ENCODE results near the gene PRTN3. TPM values are rescaled to one million over a fixed set of nuclear protein-coding genes. Genes with fewer than 3 reads are reported as not detected.
"Not testable (repeated sequence)": the region's sequence is repeated elsewhere in the genome, so short reads cannot be mapped to it uniquely, and the experiment has no call there.

Gene PRTN3
- total RNA-seq, 6 experiments from 2014 or later = 2.3 to 2.9 TPM; not detected in 4

GRCh38 chr19:850979-851335, 10.2 kb downstream of the PRTN3 start:
- H3K9me3 ChIP-seq = no peaks in the 10 kb centered on the region
- no peak overlapping the region for H3K27ac ChIP-seq
- H3K4me1 ChIP-seq = peaks cover 0 to 8% (median 3%) of the 10 kb centered on the region in 4 donors
- intact Hi-C loops (cut with DNase I) = loop anchor here (10.0 kb wide), 2 partner anchors 124 to 144 kb away; no protein-coding TSS in a partner anchor
- DNase-seq (no peak), ATAC-seq (no peak)
- no peak for TF ChIP-seq POLR2A (IDR thresholded peaks at IDR 0.05)
- TF ChIP-seq, protein P1, sequence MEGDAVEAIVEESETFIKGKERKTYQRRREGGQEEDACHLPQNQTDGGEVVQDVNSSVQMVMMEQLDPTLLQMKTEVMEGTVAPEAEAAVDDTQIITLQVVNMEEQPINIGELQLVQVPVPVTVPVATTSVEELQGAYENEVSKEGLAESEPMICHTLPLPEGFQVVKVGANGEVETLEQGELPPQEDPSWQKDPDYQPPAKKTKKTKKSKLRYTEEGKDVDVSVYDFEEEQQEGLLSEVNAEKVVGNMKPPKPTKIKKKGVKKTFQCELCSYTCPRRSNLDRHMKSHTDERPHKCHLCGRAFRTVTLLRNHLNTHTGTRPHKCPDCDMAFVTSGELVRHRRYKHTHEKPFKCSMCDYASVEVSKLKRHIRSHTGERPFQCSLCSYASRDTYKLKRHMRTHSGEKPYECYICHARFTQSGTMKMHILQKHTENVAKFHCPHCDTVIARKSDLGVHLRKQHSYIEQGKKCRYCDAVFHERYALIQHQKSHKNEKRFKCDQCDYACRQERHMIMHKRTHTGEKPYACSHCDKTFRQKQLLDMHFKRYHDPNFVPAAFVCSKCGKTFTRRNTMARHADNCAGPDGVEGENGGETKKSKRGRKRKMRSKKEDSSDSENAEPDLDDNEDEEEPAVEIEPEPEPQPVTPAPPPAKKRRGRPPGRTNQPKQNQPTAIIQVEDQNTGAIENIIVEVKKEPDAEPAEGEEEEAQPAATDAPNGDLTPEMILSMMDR (IDR thresholded peaks at IDR 0.05) = no peak
- no peak overlapping the region for H3K4me3 ChIP-seq
- H3K27me3 ChIP-seq = no peaks in the 10 kb centered on the region
- no peaks in the 10 kb centered on the region for H3K36me3 ChIP-seq
- 0% methylated on average over 2 of the region's 13 CpGs for WGBS (ENCODE audit: insufficient coverage, low coverage, low lambda C conversion rate, missing lambda C conversion rate)

DNA sequence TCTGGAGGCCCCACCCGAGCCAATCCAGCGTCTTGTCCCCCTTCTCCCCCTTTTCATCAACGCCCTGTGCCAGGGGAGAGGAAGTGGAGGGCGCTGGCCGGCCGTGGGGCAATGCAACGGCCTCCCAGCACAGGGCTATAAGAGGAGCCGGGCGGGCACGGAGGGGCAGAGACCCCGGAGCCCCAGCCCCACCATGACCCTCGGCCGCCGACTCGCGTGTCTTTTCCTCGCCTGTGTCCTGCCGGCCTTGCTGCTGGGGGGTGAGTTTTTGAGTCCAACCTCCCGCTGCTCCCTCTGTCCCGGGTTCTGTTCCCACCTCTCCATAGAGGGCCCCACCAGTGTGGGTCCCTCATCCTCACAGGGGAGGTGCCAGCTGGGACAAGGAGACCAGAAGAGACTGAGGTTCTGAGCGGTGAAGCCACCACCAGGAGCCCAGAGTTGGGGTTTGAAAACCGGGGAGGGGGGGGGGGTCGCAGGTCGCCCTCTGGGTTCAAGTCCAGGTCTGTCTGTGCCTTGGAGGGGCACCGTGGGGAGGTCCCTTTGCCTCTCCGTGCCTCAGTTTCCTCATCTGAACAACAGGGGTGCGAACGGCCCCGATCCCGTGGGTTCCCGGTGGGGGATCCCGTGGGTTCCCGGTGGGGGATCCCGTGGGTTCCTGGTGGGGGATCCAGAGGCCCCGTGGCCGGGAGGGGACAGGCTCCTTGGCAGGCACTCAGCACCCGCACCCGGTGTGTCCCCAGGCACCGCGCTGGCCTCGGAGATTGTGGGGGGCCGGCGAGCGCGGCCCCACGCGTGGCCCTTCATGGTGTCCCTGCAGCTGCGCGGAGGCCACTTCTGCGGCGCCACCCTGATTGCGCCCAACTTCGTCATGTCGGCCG, 11.6 kb downstream of the PRTN3 start, which contains the start of gene ELANE:
Gene ELANE (plus strand): TSS at position 168 of the 878 bp plus-strand sequence. CDS start 26 bp downstream, at position 194.
- no peak for TF ChIP-seq POLR2A (IDR thresholded peaks at IDR 0.05)
- TF ChIP-seq, protein P1 (IDR thresholded peaks at IDR 0.05) = no peak
- no peaks in the 10 kb centered on the region for H3K36me3 ChIP-seq
- H3K4me3 ChIP-seq = no peak within 1 kb of the TSS
- WGBS (ENCODE audit: insufficient coverage, low coverage, low lambda C conversion rate, missing lambda C conversion rate) = 38% methylated on average over 2 of the region's 55 CpGs
- no peaks in the 10 kb centered on the region for H3K9me3 ChIP-seq
- ATAC-seq (no peak), DNase-seq (no peak)
- H3K27ac ChIP-seq = no peak within 1 kb of the TSS
- no peaks in the 10 kb centered on the region for H3K27me3 ChIP-seq
- intact Hi-C loops (cut with DNase I) = loop anchor here (10.0 kb wide), 2 partner anchors 122 to 142 kb away; no protein-coding TSS in a partner anchor
- peaks cover 0 to 8% (median 3%) of the 10 kb centered on the region in 4 donors for H3K4me1 ChIP-seq

- 50% methylated on average over 2 of the region's 67 CpGs for WGBS (ENCODE audit: insufficient coverage, low coverage, low lambda C conversion rate, missing lambda C conversion rate)
- Histone ChIP-seq H3K9me3 (no peaks in the 10 kb centered on the region), H3K27me3 (no peaks in the 10 kb centered on the region), H3K4me3 (no peak overlapping the region), H3K27ac (no peak overlapping the region), H3K36me3 (no peaks in the 10 kb centered on the region), H3K4me1 (peaks cover 0 to 8% (median 3%) of the 10 kb centered on the region in 4 donors)
- intact Hi-C loops (cut with DNase I) = loop anchor here (10.0 kb wide), 2 partner anchors 122 to 142 kb away; no protein-coding TSS in a partner anchor
- no peak for TF ChIP-seq POLR2A (IDR thresholded peaks at IDR 0.05)
- TF ChIP-seq, protein P1 (IDR thresholded peaks at IDR 0.05) = no peak
- ATAC-seq (no peak), DNase-seq (no peak)
Observed at GRCh38 chr19:853014-853585, 12.3 kb downstream of the PRTN3 start.

- H3K27ac ChIP-seq, H3K27me3 ChIP-seq, H3K36me3 ChIP-seq, H3K9me3 ChIP-seq, ATAC-seq, H3K4me3 ChIP-seq, DNase-seq, H3K4me1 ChIP-seq: not testable (repeated sequence)
- intact Hi-C loops (cut with DNase I) = loop anchor here (10.0 kb wide), 2 partner anchors 121 to 141 kb away; no protein-coding TSS in a partner anchor
- 66% methylated on average over 10 of the region's 17 CpGs for WGBS (ENCODE audit: insufficient coverage, low coverage, low lambda C conversion rate, missing lambda C conversion rate)
Observed at GRCh38 chr19:853614-854220, 12.9 kb downstream of the PRTN3 start.
